ENCODE measurements around the gene ILDR1.

- TF ChIP-seq CTCF (IDR thresholded peaks at IDR 0.05) (no peak), EZH2 (IDR thresholded peaks at IDR 0.05) (no peak)
Measured at GRCh38 chr3:121969631-121970030, 52.4 kb downstream of the ILDR1 start.
